Measurements from ENCODE around the gene LSM4.

LSM4 gene

DNA sequence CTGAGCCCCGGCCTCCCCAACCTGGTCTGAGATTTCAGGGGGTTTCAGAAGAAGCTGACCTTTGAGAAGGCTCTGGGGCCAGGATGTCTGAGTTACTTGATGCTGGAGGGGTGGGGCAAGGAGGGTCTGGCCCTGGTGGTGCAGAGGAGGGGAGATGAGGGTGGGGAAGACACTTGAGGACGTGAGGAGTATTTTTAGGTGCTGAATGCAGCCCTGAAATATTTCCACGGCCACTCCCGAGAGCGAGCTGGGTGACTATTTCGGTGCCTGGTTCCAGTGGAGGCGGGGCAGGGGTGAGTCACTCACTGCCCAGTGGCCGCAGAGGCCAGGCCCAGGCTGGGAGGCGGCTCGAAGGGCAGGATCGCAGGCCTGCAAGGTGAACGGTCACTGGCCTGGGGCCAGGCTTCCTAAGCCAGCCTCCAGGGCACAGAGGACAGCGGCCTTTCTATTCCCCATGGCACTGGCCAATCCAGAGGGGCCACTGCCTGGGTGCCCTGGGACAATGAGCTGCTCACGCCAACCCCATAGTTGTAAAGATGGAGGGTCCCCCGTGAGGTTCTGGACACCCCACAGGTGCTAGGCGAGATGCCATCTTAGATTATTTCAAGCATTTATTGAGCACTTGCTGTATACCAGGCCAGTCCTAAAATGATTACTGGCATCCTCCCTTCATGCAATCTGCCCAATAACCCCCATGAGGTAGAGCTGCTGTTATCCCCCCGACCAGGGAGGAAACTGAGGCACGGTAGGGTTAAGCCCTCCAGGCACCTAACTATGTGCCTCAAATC is 21.8 kb downstream of the LSM4 start:
- no peak overlapping the region for H3K4me3 ChIP-seq (replicated peaks; ENCODE audit: low read depth, low read length)
- peak; percentile 55 for DNase-seq (ENCODE audit: low read depth)
- TF ChIP-seq, protein P1, sequence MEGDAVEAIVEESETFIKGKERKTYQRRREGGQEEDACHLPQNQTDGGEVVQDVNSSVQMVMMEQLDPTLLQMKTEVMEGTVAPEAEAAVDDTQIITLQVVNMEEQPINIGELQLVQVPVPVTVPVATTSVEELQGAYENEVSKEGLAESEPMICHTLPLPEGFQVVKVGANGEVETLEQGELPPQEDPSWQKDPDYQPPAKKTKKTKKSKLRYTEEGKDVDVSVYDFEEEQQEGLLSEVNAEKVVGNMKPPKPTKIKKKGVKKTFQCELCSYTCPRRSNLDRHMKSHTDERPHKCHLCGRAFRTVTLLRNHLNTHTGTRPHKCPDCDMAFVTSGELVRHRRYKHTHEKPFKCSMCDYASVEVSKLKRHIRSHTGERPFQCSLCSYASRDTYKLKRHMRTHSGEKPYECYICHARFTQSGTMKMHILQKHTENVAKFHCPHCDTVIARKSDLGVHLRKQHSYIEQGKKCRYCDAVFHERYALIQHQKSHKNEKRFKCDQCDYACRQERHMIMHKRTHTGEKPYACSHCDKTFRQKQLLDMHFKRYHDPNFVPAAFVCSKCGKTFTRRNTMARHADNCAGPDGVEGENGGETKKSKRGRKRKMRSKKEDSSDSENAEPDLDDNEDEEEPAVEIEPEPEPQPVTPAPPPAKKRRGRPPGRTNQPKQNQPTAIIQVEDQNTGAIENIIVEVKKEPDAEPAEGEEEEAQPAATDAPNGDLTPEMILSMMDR (IDR thresholded peaks at IDR 0.05; ENCODE audit: low read length, missing control alignments) = no peak

- no peak for DNase-seq (ENCODE audit: low read depth)
- TF ChIP-seq, protein P1 (IDR thresholded peaks at IDR 0.05; ENCODE audit: low read length, missing control alignments) = no peak
- H3K4me3 ChIP-seq (replicated peaks; ENCODE audit: low read depth, low read length) = no peak overlapping the region
Observed at GRCh38 chr19:18299654-18300053, 23.2 kb downstream of the LSM4 start.

DNA sequence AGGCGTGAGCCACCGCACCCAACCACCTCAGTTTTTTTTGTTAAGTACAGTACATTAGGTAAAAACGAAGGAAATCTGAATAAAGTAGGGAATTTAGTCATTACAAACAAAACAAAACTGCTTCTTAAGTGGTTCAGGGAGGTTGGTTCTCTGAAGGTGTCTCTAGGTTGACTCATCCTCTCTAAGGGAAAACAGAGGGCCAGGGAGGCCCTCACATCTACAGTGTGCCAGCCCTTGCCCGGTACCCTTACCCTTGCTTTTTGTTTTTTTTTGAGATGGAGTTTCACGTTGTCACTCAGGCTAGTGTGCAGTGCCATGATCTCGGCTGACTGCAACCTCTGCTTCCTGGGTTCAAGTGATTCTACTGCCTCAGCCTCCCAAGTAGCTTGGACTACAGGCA is 24.3 kb downstream of the LSM4 start:
- TF ChIP-seq, protein P1 (IDR thresholded peaks at IDR 0.05; ENCODE audit: low read length, missing control alignments) = no peak
- DNase-seq (ENCODE audit: low read depth) = no peak
- H3K4me3 ChIP-seq (replicated peaks; ENCODE audit: low read depth, low read length) = no peak overlapping the region

GRCh38 chr19:18297308-18297707 is 25.6 kb downstream of the LSM4 start:
- DNase-seq (ENCODE audit: low read depth) = no peak
- H3K4me3 ChIP-seq (replicated peaks; ENCODE audit: low read depth, low read length) = no peak overlapping the region
- TF ChIP-seq, protein P1 (IDR thresholded peaks at IDR 0.05; ENCODE audit: low read length, missing control alignments) = no peak

GRCh38 chr19:18295034-18295451 is 27.8 kb downstream of the LSM4 start:
- TF ChIP-seq, protein P1 (IDR thresholded peaks at IDR 0.05; ENCODE audit: low read length, missing control alignments) = no peak
- no peak overlapping the region for H3K4me3 ChIP-seq (replicated peaks; ENCODE audit: low read depth, low read length)
- no peak for DNase-seq (ENCODE audit: low read depth)

GRCh38 chr19:18294467-18294864 is 28.4 kb downstream of the LSM4 start:
- TF ChIP-seq, protein P1 (IDR thresholded peaks at IDR 0.05; ENCODE audit: low read length, missing control alignments) = no peak
- no peak overlapping the region for H3K4me3 ChIP-seq (replicated peaks; ENCODE audit: low read depth, low read length)
- DNase-seq (ENCODE audit: low read depth) = no peak
